Left hindlimb (tissue), 1 donor: ENCODE results near the gene MPV17L2.
"Not testable (repeated sequence)": the region's sequence is repeated elsewhere in the genome, so short reads cannot be mapped to it uniquely, and the experiment has no call there.

Source experiments
- DNase-seq: peaks from one replicate; pipeline ENCODE4 v3.0.0-alpha.2; 2018

The MPV17L2 gene

DNA sequence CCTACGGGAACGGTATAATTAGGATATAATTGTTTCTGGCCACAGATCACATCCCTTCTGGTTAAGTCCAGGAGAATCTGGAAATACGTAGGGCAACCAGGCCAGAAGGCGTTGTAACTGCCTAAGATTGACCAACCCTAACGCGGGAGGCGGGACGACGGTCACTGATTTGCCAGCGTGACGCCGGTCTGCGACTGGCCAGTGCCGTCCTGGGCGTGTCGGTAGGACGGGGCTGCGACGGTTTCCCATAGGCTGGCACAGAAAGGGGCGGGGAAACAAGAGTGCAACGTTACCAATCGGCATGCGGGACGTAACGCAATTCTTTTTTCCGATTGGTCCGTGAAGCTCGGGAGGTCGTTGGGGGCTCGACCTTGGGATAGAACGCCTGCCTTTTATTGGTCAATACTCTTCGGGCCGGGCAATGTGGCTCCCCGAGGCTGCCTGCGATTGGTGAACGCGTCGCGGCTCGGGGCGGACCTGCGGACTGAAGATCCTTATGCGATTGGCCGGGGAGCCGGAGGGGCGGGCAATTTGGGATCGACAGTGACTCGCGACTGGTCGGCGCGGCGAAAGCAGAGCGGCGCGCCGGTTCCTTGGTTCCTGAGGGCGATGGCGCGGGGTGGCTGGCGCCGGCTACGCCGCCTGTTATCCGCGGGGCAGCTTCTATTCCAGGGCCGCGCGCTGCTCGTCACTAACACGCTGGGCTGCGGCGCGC, at the start of gene MPV17L2:
MPV17L2 (plus strand) TSS at position 546 of the 715 bp plus-strand sequence; CDS start at position 610, 64 bp downstream.
- peak; percentile 100 for DNase-seq

DNA sequence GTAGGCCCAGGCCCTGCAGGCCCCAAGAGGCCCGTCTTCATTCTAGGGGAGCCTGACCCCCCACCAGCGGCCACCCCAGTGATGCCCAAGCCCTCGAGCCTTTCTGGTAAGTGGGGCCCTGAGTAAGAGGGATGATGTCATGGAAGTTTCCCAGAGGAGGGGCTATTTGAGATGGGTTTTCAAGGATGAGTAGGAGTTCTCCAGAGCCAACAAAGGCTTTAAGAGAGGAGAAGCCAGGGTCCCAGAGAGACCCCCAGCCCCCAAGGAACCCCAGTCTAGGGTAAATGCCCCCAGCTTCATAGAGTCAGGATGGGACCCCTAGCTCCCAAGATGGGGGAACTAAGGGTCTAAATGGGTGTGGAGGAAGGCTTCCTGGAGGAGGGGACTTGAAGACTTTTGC, 49.1 kb upstream of the MPV17L2 start:
- DNase-seq: no peak

- DNase-seq: no peak
These were observed 48.7 kb upstream of the MPV17L2 start for GRCh38 chr19:18144361-18144760.

DNA sequence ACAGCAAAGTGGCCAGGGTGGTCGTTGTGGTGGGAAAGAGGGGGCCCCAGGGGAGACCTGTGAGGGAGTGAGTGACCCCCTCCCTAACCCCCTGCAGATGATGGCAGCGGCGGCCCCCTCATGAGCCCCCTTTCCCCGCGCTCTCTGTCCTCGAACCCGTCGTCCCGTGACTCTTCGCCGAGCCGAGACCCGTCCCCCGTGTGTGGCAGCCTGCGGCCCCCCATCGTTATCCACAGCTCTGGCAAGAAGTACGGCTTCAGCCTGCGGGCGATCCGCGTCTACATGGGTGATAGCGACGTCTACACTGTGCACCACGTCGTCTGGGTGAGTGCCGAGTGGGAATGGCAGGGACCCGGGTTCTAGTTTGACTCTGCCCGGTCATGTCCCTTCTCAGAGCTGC, 48.1 kb upstream of the MPV17L2 start:
- no peak for DNase-seq

DNA sequence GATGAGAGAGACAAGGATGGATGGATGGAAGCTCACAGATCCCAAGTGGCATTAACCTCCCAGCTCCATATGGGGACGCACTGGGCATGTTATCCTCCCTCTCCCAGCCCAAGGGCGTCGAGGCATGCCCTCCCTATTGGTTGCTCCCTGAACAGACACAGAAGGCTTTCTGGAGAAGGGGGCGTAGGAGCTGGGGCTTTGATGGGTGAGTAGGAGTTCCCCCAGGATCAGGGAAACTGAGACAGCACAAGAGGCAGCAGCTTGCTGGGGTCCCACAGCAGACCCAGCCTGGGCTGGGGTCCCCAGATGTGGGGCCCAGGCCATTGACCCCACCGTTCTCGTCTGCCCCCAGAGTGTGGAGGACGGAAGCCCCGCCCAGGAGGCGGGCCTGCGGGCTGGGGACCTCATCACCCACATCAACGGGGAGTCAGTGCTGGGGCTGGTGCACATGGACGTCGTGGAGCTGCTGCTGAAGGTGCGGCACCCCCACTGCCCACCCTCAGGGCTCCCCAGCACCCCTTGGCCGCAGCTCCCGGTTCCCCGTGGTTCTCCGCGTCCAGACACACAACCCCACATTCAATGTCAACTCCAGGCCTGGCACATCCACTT, 47.5 kb upstream of the MPV17L2 start:
- DNase-seq: no peak

- DNase-seq: no peak
These were observed 45.6 kb upstream of the MPV17L2 start for GRCh38 chr19:18147396-18147795.

- DNase-seq: no peak
These were observed 43.4 kb upstream of the MPV17L2 start for GRCh38 chr19:18149596-18149975.

DNA sequence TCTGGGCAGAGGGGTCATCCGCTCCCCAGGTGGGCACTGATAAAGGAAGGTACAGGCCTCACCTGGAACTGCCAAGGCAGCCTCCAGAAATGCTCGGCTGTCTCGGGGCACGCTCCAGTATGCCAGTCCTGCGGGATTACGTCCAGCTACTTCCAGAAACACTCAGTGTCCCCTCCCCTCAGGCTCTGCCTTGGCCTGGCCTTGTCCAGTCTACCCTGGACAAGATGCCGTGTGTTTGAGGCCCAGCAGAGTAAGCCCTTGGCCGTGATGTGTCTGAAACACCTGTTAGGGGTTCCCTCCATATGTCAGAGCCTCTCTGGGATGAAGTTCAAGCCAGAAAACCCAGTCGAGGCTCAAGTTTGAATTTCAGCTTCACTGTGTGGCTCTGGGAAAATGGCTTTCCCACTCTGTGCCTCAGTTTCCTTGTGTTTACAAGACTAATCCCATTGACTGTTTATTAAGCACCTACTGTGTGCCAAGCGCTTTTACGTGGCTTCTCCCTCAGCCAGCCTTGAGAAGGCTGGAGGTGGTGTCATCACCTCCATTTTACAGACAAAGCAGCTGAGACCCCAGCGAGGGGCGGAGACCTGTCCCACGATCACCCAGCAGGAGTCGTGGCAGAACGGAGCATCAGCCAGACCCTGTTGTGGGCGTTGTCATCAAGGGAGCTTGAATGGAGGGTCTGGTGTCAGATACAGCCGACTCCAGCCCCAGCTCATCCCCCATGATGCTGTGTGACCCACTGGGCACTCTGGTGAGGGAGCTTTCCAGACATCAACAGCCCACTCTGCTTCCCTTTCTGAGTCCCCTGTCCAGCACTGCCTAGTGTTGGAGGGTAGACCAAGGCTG, 42.0 kb upstream of the MPV17L2 start:
- DNase-seq: no peak

DNA sequence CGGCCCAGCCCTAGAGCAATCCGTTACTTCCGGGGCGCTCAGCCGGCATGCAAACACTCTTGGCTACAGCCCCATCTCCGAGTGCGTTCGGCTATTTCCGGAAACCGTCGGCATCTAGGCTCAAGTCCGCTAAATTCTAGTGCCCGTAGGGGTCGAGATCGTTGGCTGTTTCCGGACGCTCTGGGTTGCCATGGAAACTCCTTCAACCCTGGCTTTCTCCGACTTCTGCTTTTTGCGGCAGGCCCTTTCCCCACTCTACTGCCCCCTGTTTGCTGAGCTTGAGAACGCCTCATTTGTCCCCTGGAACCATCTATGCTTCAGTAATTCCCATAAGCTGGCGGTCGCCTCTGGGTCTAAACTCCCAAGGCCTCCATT, 40.6 kb upstream of the MPV17L2 start:
- DNase-seq: peak; percentile 96

DNA sequence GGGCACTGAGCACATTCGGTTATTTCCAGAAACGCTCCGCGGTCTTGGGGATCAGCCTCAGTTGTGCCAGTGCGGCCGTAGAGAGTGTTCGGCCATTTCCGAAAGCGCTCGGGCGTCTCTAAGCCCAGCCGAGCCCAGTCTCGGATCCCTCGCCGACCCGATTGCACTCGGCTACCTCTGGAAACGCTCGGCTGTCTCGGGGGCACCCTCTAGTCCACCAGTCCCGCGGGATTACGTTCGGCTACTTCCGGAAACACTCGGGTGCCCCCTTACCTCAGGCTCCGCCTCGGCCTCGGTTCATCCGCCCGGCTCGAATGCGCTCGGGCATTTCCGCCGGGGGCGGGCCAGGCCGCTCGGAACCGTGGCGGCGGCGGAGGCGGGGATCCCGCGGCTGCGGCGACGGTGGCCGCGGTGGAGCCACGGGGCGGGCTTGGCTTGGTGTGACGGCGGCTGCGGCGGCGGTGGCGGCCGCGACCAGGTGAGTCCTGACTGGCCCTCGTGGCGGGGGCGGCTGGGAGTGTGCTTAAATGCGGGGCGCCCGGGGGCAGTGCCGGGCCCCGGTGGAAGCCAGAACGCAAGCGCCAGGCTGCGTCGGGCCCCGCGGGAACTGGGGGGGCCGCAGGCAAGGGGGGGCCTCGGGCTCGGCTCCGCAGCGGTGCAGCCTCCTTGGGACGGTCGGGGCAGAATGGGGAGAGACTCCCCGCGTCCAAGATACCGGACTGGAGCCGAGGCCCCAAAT, 40.0 kb upstream of the MPV17L2 start, which contains the start of gene PIK3R2:
PIK3R2 (plus strand) TSS at position 347 of the 739 bp plus-strand sequence. CDS start 2,717 bp downstream, outside the sequence.
- peak; percentile 99 for DNase-seq

GRCh38 chr19:18153556-18154134, 39.4 kb upstream of the MPV17L2 start:
- peak; percentile 64 for DNase-seq

DNA sequence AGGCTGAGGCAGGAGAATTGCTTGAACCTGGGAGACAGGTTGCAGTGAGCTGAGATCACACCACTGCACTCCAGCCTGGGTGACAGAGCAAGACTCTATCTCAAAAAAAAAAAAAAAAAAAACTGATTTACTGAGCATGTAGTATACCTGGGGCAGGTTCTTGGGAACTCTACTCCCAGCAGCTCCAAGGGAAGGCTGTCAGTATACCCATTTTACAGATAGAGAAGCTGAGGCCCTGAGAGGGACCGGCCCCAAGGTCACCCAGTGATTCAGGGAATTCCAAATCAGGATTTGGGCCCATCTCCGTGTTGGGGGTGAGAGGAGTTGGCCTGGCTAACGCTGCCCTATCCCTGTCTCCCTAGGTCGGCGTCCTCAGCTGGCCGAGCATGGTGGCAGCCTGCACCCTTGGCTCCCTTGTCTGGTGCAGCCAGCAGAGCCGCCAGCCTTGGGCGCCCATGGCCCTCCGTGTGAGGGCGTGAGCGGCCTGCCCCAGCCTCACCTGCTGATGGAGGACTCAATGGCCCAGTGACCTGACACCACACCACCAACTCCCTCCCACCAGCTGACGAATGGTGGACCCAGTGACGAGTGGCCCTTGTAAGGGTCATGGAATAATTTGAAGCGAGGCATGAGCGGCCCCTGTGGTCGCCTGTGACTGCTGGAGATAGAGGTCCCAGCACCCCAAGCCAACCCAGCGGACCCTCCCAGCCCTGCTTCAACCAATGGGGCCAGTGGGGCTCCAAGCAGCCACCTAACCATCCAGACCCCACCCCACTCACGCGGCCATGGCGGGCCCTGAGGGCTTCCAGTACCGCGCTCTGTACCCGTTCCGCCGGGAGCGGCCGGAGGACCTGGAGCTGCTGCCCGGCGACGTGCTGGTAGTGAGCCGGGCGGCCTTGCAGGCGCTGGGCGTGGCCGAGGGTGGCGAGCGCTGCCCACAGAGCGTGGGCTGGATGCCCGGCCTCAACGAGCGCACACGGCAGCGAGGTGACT, 37.6 kb upstream of the MPV17L2 start:
- DNase-seq: no peak

- no peak for DNase-seq
These were observed 36.8 kb upstream of the MPV17L2 start for GRCh38 chr19:18156268-18156667.

GRCh38 chr19:18156841-18157464, 36.1 kb upstream of the MPV17L2 start:
- peak; percentile 90 for DNase-seq

GRCh38 chr19:18157465-18158063, 35.5 kb upstream of the MPV17L2 start:
- peak; percentile 78 for DNase-seq

- DNase-seq: no peak
These were observed 34.6 kb upstream of the MPV17L2 start for GRCh38 chr19:18158467-18158866.

DNA sequence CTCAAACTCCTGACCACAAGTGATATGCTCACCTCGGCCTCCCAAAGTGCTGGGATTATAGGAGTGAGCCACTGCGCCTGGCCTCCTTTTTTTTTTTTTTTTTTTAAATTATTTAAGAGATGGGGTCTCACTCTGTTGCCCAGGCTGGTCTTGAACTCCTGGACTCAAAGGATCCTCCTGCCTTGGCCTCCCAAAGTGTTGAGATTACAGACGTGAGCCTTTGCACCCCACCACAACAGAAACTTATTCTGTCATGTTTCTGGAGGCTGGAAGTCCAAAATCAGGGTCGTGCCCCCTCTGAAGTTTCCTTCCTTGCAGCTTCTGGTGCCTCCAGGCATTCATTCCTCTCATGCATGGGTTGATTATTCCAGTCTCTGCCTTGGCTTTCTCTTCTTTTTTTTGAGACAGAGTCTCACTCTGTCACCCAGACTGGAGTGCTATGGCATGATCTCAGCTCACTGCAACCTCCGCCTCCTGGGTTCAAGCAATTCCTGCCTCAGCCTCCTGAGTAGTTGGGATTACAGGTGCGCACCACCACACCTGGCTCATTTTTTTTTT, 33.9 kb upstream of the MPV17L2 start:
- not testable (repeated sequence) for DNase-seq

DNA sequence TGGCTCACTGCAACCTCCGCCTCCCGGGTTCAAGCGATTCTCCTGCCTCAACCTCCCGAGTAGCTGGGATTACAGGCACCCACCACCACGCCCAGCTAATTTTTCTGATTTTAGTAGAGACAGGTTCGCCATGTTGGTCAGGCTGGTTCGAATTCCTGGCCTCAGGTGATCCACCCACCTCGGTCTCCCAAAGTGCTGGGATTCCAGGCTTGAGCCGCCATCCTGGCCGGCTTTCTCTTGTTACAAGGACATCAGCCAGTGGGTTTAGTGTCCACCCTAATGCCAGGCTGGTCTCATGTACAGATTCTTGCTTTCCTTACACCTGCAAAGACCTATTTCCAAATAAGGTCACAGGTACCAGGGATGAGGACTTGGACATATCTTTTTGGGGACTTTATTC, 33.2 kb upstream of the MPV17L2 start:
- DNase-seq: no peak

GRCh38 chr19:18160493-18160970, 32.5 kb upstream of the MPV17L2 start:
- no peak for DNase-seq
